ENCODE measurements around the gene RBM7.

DNA sequence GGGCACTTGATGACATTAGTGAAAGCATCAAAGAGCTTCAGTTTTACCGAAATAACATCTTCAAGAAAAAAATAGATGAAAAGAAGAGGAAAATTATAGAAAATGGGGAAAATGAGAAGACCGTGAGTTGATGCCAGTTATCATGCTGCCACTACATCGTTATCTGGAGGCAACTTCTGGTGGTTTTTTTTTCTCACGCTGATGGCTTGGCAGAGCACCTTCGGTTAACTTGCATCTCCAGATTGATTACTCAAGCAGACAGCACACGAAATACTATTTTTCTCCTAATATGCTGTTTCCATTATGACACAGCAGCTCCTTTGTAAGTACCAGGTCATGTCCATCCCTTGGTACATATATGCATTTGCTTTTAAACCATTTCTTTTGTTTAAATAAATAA is 49.4 kb downstream of the RBM7 start:
- TF ChIP-seq, protein P1, sequence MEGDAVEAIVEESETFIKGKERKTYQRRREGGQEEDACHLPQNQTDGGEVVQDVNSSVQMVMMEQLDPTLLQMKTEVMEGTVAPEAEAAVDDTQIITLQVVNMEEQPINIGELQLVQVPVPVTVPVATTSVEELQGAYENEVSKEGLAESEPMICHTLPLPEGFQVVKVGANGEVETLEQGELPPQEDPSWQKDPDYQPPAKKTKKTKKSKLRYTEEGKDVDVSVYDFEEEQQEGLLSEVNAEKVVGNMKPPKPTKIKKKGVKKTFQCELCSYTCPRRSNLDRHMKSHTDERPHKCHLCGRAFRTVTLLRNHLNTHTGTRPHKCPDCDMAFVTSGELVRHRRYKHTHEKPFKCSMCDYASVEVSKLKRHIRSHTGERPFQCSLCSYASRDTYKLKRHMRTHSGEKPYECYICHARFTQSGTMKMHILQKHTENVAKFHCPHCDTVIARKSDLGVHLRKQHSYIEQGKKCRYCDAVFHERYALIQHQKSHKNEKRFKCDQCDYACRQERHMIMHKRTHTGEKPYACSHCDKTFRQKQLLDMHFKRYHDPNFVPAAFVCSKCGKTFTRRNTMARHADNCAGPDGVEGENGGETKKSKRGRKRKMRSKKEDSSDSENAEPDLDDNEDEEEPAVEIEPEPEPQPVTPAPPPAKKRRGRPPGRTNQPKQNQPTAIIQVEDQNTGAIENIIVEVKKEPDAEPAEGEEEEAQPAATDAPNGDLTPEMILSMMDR (IDR thresholded peaks at IDR 0.05) = no peak
- TF ChIP-seq POLR2A (IDR thresholded peaks at IDR 0.05) = no peak

Data from thyroid gland (tissue), 4 donors.